H9 (cell line): ENCODE measurements around the gene ANXA4. TPM values are rescaled to one million over a fixed set of nuclear protein-coding genes. Genes with fewer than 3 reads are reported as not detected.

Experiments
- DNase-seq: peaks from one replicate; pipeline ENCODE4 v3.0.0-alpha.2; 2017
- H2AFZ ChIP-seq: one replicate; pipeline ENCODE4 v1.6.1; 2013; ENCODE audit warnings: mild to moderate bottlenecking, low read length, control low read depth, moderate library complexity
- H2AK5ac ChIP-seq: 2 replicates; pipeline ENCODE4 v1.6.1; 2013; ENCODE audit warnings: low read length, control low read depth, mixed read lengths; ENCODE audit not compliant: insufficient read length
- H2BK120ac ChIP-seq: one replicate; pipeline ENCODE4 v1.6.1; 2013; ENCODE audit warnings: low read depth, mild to moderate bottlenecking, low read length, control low read depth, inconsistent platforms; ENCODE audit not compliant: poor library complexity, severe bottlenecking
- H2BK12ac ChIP-seq: 2 replicates; pipeline ENCODE4 v1.6.1; 2013; ENCODE audit warnings: low read length, control low read depth, mixed read lengths, low read depth; ENCODE audit not compliant: insufficient read length
- H2BK15ac ChIP-seq: 2 replicates; pipeline ENCODE4 v1.6.1; 2013; ENCODE audit warnings: low read depth, low read length, control low read depth
- H2BK20ac ChIP-seq: one replicate; pipeline ENCODE4 v1.6.1; 2013; ENCODE audit warnings: low read depth, mild to moderate bottlenecking, low read length, control low read depth, inconsistent platforms; ENCODE audit not compliant: poor library complexity, severe bottlenecking
- H2BK5ac ChIP-seq: 2 replicates; pipeline ENCODE4 v1.6.1; 2013; ENCODE audit warnings: low read length, control low read depth, mixed read lengths; ENCODE audit not compliant: insufficient read length
- H3K14ac ChIP-seq: 2 replicates; pipeline ENCODE4 v1.6.1; 2013; ENCODE audit warnings: low read length, control low read depth; ENCODE audit not compliant: insufficient read depth
- H3K18ac ChIP-seq: 2 replicates; pipeline ENCODE4 v1.6.1; 2013; ENCODE audit warnings: low read depth, mild to moderate bottlenecking, mixed read lengths, low read length, control low read depth; ENCODE audit not compliant: insufficient read length
- H3K23ac ChIP-seq: 2 replicates; pipeline ENCODE4 v1.6.1; 2013; ENCODE audit warnings: low read length, control low read depth, mixed read lengths, low read depth; ENCODE audit not compliant: insufficient read length
- H3K23me2 ChIP-seq: 2 replicates; pipeline ENCODE4 v1.6.1; 2013; ENCODE audit warnings: low read depth, mild to moderate bottlenecking, mixed read lengths, low read length, control low read depth; ENCODE audit not compliant: insufficient read length, poor library complexity, severe bottlenecking
- H3K27ac ChIP-seq: 2 replicates; pipeline ENCODE4 v1.5.1; 2013; ENCODE audit warnings: low read length, control low read depth, mixed read lengths, low read depth; ENCODE audit not compliant: insufficient read length
- H3K27me3 ChIP-seq: 2 replicates; pipeline ENCODE4 v1.6.1; 2013; ENCODE audit warnings: low read length, control low read depth, inconsistent platforms; ENCODE audit not compliant: insufficient read depth
- H3K4ac ChIP-seq: 2 replicates; pipeline ENCODE4 v1.6.1; 2013; ENCODE audit warnings: low read depth, mild to moderate bottlenecking, control low read depth, inconsistent platforms, low read length, moderate library complexity
- H3K4me1 ChIP-seq: 2 replicates; pipeline ENCODE4 v1.6.1; 2013; ENCODE audit warnings: low read length, control low read depth, inconsistent platforms; ENCODE audit not compliant: insufficient read depth
- H3K4me2 ChIP-seq: 2 replicates; pipeline ENCODE4 v1.6.1; 2013; ENCODE audit warnings: low read length, control low read depth, mixed read lengths; ENCODE audit not compliant: insufficient read length, insufficient read depth
- H3K56ac ChIP-seq: 2 replicates; pipeline ENCODE4 v1.6.1; 2013; ENCODE audit warnings: low read depth, mild to moderate bottlenecking, mixed read lengths, low read length, control low read depth; ENCODE audit not compliant: insufficient read length
- H3K79me1 ChIP-seq: 2 replicates; pipeline ENCODE4 v1.6.1; 2013; ENCODE audit warnings: low read depth, mild to moderate bottlenecking, moderate library complexity, low read length, control low read depth, inconsistent platforms; ENCODE audit not compliant: insufficient read depth, poor library complexity, severe bottlenecking
- H3K79me2 ChIP-seq: 2 replicates; pipeline ENCODE4 v1.6.1; 2013; ENCODE audit warnings: low read length, control low read depth, inconsistent platforms; ENCODE audit not compliant: insufficient read depth
- H3K9ac ChIP-seq: 2 replicates; pipeline ENCODE4 v1.6.1; 2013; ENCODE audit warnings: low read length, control low read depth, mixed read lengths; ENCODE audit not compliant: insufficient read length; ENCODE audit errors: extremely low read depth
- H3K9me3 ChIP-seq: one replicate; pipeline ENCODE4 v1.6.1; 2013; ENCODE audit warnings: low read depth, low read length, inconsistent platforms; ENCODE audit not compliant: control insufficient read depth
- H3T11ph ChIP-seq: one replicate; pipeline ENCODE4 v1.6.1; 2013; ENCODE audit warnings: mild to moderate bottlenecking, low read length, control low read depth, inconsistent platforms
- H4K20me1 ChIP-seq: one replicate; pipeline ENCODE4 v1.6.1; 2013; ENCODE audit not compliant: control insufficient read depth, insufficient read length, insufficient read depth
- H4K5ac ChIP-seq: 2 replicates; pipeline ENCODE4 v1.6.1; 2013; ENCODE audit warnings: low read depth, mild to moderate bottlenecking, mixed read lengths, low read length, control low read depth; ENCODE audit not compliant: insufficient read length
- H4K8ac ChIP-seq: replicated peaks from 2 replicates; pipeline ENCODE4 v1.6.1; 2013; ENCODE audit warnings: low read length, control low read depth, mixed read lengths, low read depth; ENCODE audit not compliant: insufficient read length
- H4K91ac ChIP-seq: 2 replicates; pipeline ENCODE4 v1.6.1; 2013; ENCODE audit warnings: low read depth, mild to moderate bottlenecking, moderate library complexity, mixed read lengths, low read length, control low read depth; ENCODE audit not compliant: insufficient read length
- H3K27ac Mint-ChIP-seq, 3 experiments: 2 replicates in 2 of 3; 3 replicates in 1 of 3; pipeline ENCODE4 v1.8.0; 2020 to 2021; ENCODE audit warnings: mixed read lengths in 3 of 3, mild to moderate bottlenecking in 1 of 3, moderate library complexity in 1 of 3
- H3K27me3 Mint-ChIP-seq: 2 replicates; pipeline ENCODE4 v1.8.0; 2021; ENCODE audit warnings: low read depth, mild to moderate bottlenecking, moderate library complexity, mixed read lengths
- H3K36me3 Mint-ChIP-seq, 3 experiments: 2 replicates in 2 of 3; 3 replicates in 1 of 3; pipeline ENCODE4 v1.8.0; 2020 to 2021; ENCODE audit warnings: low read depth in 3 of 3, mixed read lengths in 3 of 3; ENCODE audit not compliant: insufficient read depth in 1 of 3
- H3K4me1 Mint-ChIP-seq, 2 experiments: 2 replicates each; pipeline ENCODE4 v1.8.0; 2020; ENCODE audit warnings: mixed read lengths in 2 of 2
- H3K4me3 Mint-ChIP-seq, 2 experiments: 2 replicates in 1 of 2; 3 replicates in 1 of 2; pipeline ENCODE4 v1.8.0; 2020 to 2021; ENCODE audit warnings: mild to moderate bottlenecking in 2 of 2, mixed read lengths in 2 of 2, moderate library complexity in 1 of 2
- H3K9me3 Mint-ChIP-seq, 2 experiments: 2 replicates in 1 of 2; 3 replicates in 1 of 2; pipeline ENCODE4 v1.8.0; 2020; ENCODE audit warnings: mild to moderate bottlenecking in 2 of 2, mixed read lengths in 2 of 2, moderate library complexity in 1 of 2
- WGBS: extraction: QIAGEN DNeasy Blood & Tissue Kit; methylation state at CpG from one replicate; pipeline ENCODE4 v1.1.7; 2013; ENCODE audit warnings: missing lambda C conversion rate, low lambda C conversion rate, mixed read lengths; ENCODE audit not compliant: insufficient read length; ENCODE audit errors: extremely low coverage; 5-methylcytosine and 5-hydroxymethylcytosine counted together
- total RNA-seq: library from RNA; stranded (reverse); gene quantifications from 2 replicates; pipeline ENCODE4 v1.2.1, GENCODE V29; 2021
- TF ChIP-seq, protein P1 (sequence below): fragments of 200-600 bp; sonication (generic); conservative IDR thresholded peaks from 3 replicates; pipeline ENCODE4 v1.8.0; 2021; ENCODE audit warnings: antibody characterized with exemption, mild to moderate bottlenecking

Gene ANXA4
- total RNA-seq, 1 experiment from 2014 or later, result 14.4 TPM

DNA sequence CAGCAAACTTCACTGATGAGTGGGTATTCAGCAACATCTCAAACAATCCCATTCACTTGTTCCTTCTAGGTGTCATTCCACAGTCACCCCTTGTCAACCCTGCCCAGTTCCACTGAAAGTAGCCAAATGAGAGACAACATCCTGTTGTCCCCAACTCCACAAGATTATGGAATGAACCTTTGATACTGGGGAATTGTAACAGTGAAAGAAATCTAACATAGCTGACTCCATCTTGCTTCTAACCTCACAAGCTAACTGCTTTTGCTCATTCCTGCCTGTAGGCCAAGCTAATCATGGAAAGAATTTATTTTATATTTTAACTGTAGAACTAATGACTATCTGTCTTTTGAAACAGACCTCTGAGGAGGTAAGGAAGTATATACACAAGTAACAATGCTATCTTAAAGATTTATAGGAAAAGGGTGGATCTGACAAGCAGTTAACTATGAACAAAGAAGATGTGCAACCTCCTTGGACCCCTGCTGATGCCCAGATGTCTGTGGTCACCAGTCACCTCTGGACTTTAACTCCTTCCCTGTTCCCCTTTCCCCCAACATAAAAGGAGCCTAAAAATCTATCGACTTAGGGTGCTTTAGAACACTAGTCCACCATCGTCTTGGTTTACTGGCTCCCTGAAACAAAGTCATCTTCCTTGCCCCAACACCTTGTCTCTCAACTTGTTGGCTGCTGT is 6.9 kb upstream of the ANXA4 start:
- no peaks in the 10 kb centered on the region for H3K36me3 Mint-ChIP-seq
- WGBS, result no CpG with 5 or more reads among the region's 2 CpGs

More for the DNA sequence above, 6.9 kb upstream of the ANXA4 start:
- no peak overlapping the region for H3T11ph ChIP-seq
- H4K91ac ChIP-seq, result no peak overlapping the region
- H3K23ac ChIP-seq, result no peak overlapping the region
- H2BK20ac ChIP-seq, result no peak overlapping the region
- H3K23me2 ChIP-seq, result no peaks in the 10 kb centered on the region
- no peak overlapping the region for H2BK120ac ChIP-seq
- H4K8ac ChIP-seq, result no peak overlapping the region
- Mint-ChIP-seq H3K27me3 (peaks cover 6% of the 10 kb centered on the region; the same call in 1 of the 2 replicates), H3K4me3 (no peak overlapping the region; a peak in 1 of 5 replicates), H3K4me1 (peaks cover 0 to 7% of the 10 kb centered on the region in 2 experiments; a peak in 3 of 4 replicates), H3K9me3 (no peaks in the 10 kb centered on the region), H3K27ac (no peak overlapping the region)
- no peak overlapping the region for H2AFZ ChIP-seq
- TF ChIP-seq, protein P1, sequence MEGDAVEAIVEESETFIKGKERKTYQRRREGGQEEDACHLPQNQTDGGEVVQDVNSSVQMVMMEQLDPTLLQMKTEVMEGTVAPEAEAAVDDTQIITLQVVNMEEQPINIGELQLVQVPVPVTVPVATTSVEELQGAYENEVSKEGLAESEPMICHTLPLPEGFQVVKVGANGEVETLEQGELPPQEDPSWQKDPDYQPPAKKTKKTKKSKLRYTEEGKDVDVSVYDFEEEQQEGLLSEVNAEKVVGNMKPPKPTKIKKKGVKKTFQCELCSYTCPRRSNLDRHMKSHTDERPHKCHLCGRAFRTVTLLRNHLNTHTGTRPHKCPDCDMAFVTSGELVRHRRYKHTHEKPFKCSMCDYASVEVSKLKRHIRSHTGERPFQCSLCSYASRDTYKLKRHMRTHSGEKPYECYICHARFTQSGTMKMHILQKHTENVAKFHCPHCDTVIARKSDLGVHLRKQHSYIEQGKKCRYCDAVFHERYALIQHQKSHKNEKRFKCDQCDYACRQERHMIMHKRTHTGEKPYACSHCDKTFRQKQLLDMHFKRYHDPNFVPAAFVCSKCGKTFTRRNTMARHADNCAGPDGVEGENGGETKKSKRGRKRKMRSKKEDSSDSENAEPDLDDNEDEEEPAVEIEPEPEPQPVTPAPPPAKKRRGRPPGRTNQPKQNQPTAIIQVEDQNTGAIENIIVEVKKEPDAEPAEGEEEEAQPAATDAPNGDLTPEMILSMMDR, result no peak
- no peaks in the 10 kb centered on the region for H3K79me1 ChIP-seq
- H3K27ac ChIP-seq, result no peak overlapping the region
- H3K9me3 ChIP-seq, result no peaks in the 10 kb centered on the region
- H3K4me1 ChIP-seq, result no peaks in the 10 kb centered on the region
- no peaks in the 10 kb centered on the region for H3K27me3 ChIP-seq
- H4K5ac ChIP-seq, result no peak overlapping the region
- H4K20me1 ChIP-seq, result no peaks in the 10 kb centered on the region
- no peak overlapping the region for H3K9ac ChIP-seq
- DNase-seq, result no peak
- H3K18ac ChIP-seq, result no peak overlapping the region
- no peak overlapping the region for H3K4ac ChIP-seq
- no peak overlapping the region for H3K4me2 ChIP-seq
- H2BK5ac ChIP-seq, result no peak overlapping the region
- H2BK12ac ChIP-seq, result no peak overlapping the region
- no peak overlapping the region for H2BK15ac ChIP-seq
- no peaks in the 10 kb centered on the region for H3K79me2 ChIP-seq
- H3K14ac ChIP-seq, result no peak overlapping the region
- H3K56ac ChIP-seq, result no peak overlapping the region
- no peak overlapping the region for H2AK5ac ChIP-seq
